Measurements from ENCODE around the gene PTPN23.

The PTPN23 gene

DNA sequence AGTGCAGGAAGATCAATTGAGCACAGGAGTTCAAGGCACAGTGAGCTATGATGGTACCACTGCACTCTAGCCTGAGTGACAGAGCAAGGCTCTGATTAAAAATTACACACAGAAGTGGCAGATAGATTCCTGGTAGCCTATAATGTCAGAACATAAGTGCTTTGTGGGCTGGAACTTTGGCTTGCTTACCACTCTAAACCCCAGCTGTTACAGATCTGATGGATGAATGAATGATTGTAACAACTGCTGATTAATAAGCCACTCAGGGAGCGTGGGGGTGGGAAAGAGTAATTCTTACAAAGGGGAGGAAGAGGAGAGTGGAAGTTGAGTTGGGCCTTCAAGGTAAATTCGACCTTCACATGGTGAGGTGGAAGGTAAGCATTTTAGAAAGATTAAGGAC, 40.9 kb upstream of the PTPN23 start:
- Histone ChIP-seq H3K79me1 (replicated peaks; ENCODE audit: low read length, poor library complexity, severe bottlenecking) (peaks cover 8% of the 10 kb centered on the region), H2AK5ac (ENCODE audit: low read length, severe bottlenecking) (no peak overlapping the region), H4K8ac (ENCODE audit: low read length) (no peak overlapping the region), H2BK5ac (ENCODE audit: low read depth, low read length, poor library complexity, severe bottlenecking) (no peak overlapping the region), H3K4ac (ENCODE audit: low read depth in 1 of 2, low read length in 2 of 2) (no peak overlapping the region), H3K14ac (ENCODE audit: low read length in 2 of 2) (no peak overlapping the region), H3K27me3 (ENCODE audit: control insufficient read depth in 1 of 2, insufficient read depth in 1 of 2, low read length in 2 of 2) (no peaks in the 10 kb centered on the region), H3K23ac (ENCODE audit: low read length in 2 of 2) (no peak overlapping the region), H3K4me1 (ENCODE audit: control insufficient read depth, insufficient read depth, low read depth, low read length) (no peaks in the 10 kb centered on the region), H3K27ac (ENCODE audit: low read length, poor library complexity, severe bottlenecking) (no peak overlapping the region), H3K9ac (ENCODE audit: low read length) (no peak overlapping the region), H2BK120ac (ENCODE audit: low read depth, low read length) (no peak overlapping the region), H3K36me3 (ENCODE audit: control insufficient read depth in 1 of 2, insufficient read depth in 2 of 2, low read depth in 1 of 2, low read length in 2 of 2) (peaks cover 61 to 91% of the 10 kb centered on the region in 2 experiments), H2BK15ac (ENCODE audit: low read depth, poor library complexity, severe bottlenecking) (no peak overlapping the region), H3K9me3 (ENCODE audit: control insufficient read depth, low read length) (no peaks in the 10 kb centered on the region), H3K4me2 (ENCODE audit: low read length, poor library complexity, severe bottlenecking) (no peak overlapping the region), H2BK12ac (ENCODE audit: low read length in 2 of 2) (no peak overlapping the region), H4K91ac (ENCODE audit: low read length) (no peak overlapping the region), H3K4me3 (ENCODE audit: insufficient read depth in 1 of 2, low read depth in 1 of 2, low read length in 2 of 2) (no peak overlapping the region), H2AFZ (ENCODE audit: low read depth, low read length) (no peak overlapping the region), H3K18ac (ENCODE audit: low read depth in 1 of 2, low read length in 2 of 2) (no peak overlapping the region)
- no peak for DNase-seq
- 98% methylated on average over 2 of the region's 2 CpGs for WGBS

GRCh38 chr3:47340866-47341265, 40.0 kb upstream of the PTPN23 start:
- H3K18ac ChIP-seq (ENCODE audit: low read depth in 1 of 2, low read length in 2 of 2), result no peak overlapping the region
- no peak overlapping the region for H2BK15ac ChIP-seq (ENCODE audit: low read depth, poor library complexity, severe bottlenecking)
- no peak overlapping the region for H2BK120ac ChIP-seq (ENCODE audit: low read depth, low read length)
- H3K27ac ChIP-seq (ENCODE audit: low read length, poor library complexity, severe bottlenecking), result no peak overlapping the region
- H3K14ac ChIP-seq (ENCODE audit: low read length in 2 of 2), result no peak overlapping the region
- no peak overlapping the region for H3K4me2 ChIP-seq (ENCODE audit: low read length, poor library complexity, severe bottlenecking)
- no peak overlapping the region for H4K8ac ChIP-seq (ENCODE audit: low read length)
- H2BK5ac ChIP-seq (ENCODE audit: low read depth, low read length, poor library complexity, severe bottlenecking), result no peak overlapping the region
- 70% methylated on average over 1 of the region's 2 CpGs for WGBS
- no peak overlapping the region for H3K23ac ChIP-seq (ENCODE audit: low read length in 2 of 2)
- H4K91ac ChIP-seq (ENCODE audit: low read length), result no peak overlapping the region
- H3K79me1 ChIP-seq (replicated peaks; ENCODE audit: low read length, poor library complexity, severe bottlenecking), result peaks cover 8% of the 10 kb centered on the region
- H2AFZ ChIP-seq (ENCODE audit: low read depth, low read length), result no peak overlapping the region
- H3K36me3 ChIP-seq (ENCODE audit: control insufficient read depth in 1 of 2, insufficient read depth in 2 of 2, low read depth in 1 of 2, low read length in 2 of 2), result peaks cover 65 to 92% of the 10 kb centered on the region in 2 experiments
- H2AK5ac ChIP-seq (ENCODE audit: low read length, severe bottlenecking), result no peak overlapping the region
- H3K9me3 ChIP-seq (ENCODE audit: control insufficient read depth, low read length), result no peaks in the 10 kb centered on the region
- H3K4me3 ChIP-seq (ENCODE audit: insufficient read depth in 1 of 2, low read depth in 1 of 2, low read length in 2 of 2), result no peak overlapping the region
- H3K27me3 ChIP-seq (ENCODE audit: control insufficient read depth in 1 of 2, insufficient read depth in 1 of 2, low read length in 2 of 2), result no peaks in the 10 kb centered on the region
- H3K4ac ChIP-seq (ENCODE audit: low read depth in 1 of 2, low read length in 2 of 2), result no peak overlapping the region
- no peaks in the 10 kb centered on the region for H3K4me1 ChIP-seq (ENCODE audit: control insufficient read depth, insufficient read depth, low read depth, low read length)
- H2BK12ac ChIP-seq (ENCODE audit: low read length in 2 of 2), result no peak overlapping the region
- no peak overlapping the region for H3K9ac ChIP-seq (ENCODE audit: low read length)
- DNase-seq, result no peak

DNA sequence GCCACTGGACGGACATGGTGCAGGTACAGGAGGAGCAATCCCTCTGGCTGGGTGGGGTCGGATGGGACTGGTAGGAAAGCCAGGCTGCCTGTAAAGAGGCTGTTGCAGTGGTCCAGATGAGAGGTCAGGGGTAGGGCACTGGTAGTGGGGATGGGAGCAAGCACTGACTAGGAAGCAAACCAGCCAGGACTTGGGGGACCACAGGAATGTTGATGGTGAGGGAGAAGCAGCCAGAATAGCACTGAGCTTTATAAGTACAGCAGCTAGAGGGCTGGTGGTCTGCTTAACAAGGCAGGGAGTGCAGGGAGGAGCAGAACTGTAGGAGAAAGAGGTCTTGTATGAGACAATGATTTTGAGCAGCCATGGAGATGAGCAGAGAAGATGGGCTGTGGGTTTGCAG, 38.7 kb upstream of the PTPN23 start:
- WGBS, result 97% methylated on average over 2 of the region's 2 CpGs
- Histone ChIP-seq H3K4me2 (ENCODE audit: low read length, poor library complexity, severe bottlenecking) (no peak overlapping the region), H3K18ac (ENCODE audit: low read depth in 1 of 2, low read length in 2 of 2) (no peak overlapping the region), H3K79me1 (replicated peaks; ENCODE audit: low read length, poor library complexity, severe bottlenecking) (peaks cover 8% of the 10 kb centered on the region), H4K91ac (ENCODE audit: low read length) (no peak overlapping the region), H2BK5ac (ENCODE audit: low read depth, low read length, poor library complexity, severe bottlenecking) (no peak overlapping the region), H3K9me3 (ENCODE audit: control insufficient read depth, low read length) (no peaks in the 10 kb centered on the region), H3K23ac (ENCODE audit: low read length in 2 of 2) (no peak overlapping the region), H2AK5ac (ENCODE audit: low read length, severe bottlenecking) (no peak overlapping the region), H3K4me1 (ENCODE audit: control insufficient read depth, insufficient read depth, low read depth, low read length) (peaks cover 1% of the 10 kb centered on the region), H3K27ac (ENCODE audit: low read length, poor library complexity, severe bottlenecking) (no peak overlapping the region), H3K36me3 (ENCODE audit: control insufficient read depth in 1 of 2, insufficient read depth in 2 of 2, low read depth in 1 of 2, low read length in 2 of 2) (peaks cover 58 to 85% of the 10 kb centered on the region in 2 experiments), H3K14ac (ENCODE audit: low read length in 2 of 2) (no peak overlapping the region), H3K27me3 (ENCODE audit: control insufficient read depth in 1 of 2, insufficient read depth in 1 of 2, low read length in 2 of 2) (no peaks in the 10 kb centered on the region), H2BK15ac (ENCODE audit: low read depth, poor library complexity, severe bottlenecking) (no peak overlapping the region), H2BK12ac (ENCODE audit: low read length in 2 of 2) (no peak overlapping the region), H3K9ac (ENCODE audit: low read length) (no peak overlapping the region), H4K8ac (ENCODE audit: low read length) (no peak overlapping the region), H2BK120ac (ENCODE audit: low read depth, low read length) (no peak overlapping the region), H3K4ac (ENCODE audit: low read depth in 1 of 2, low read length in 2 of 2) (no peak overlapping the region), H3K4me3 (ENCODE audit: insufficient read depth in 1 of 2, low read depth in 1 of 2, low read length in 2 of 2) (no peak overlapping the region), H2AFZ (ENCODE audit: low read depth, low read length) (no peak overlapping the region)
- no peak for DNase-seq

- Histone ChIP-seq H3K4me3 (ENCODE audit: insufficient read depth in 1 of 2, low read depth in 1 of 2, low read length in 2 of 2) (no peak overlapping the region), H4K91ac (ENCODE audit: low read length) (no peak overlapping the region), H3K4me1 (ENCODE audit: control insufficient read depth, insufficient read depth, low read depth, low read length) (peaks cover 1% of the 10 kb centered on the region), H3K14ac (ENCODE audit: low read length in 2 of 2) (no peak overlapping the region), H2BK120ac (ENCODE audit: low read depth, low read length) (no peak overlapping the region), H3K23ac (ENCODE audit: low read length in 2 of 2) (no peak overlapping the region), H3K4ac (ENCODE audit: low read depth in 1 of 2, low read length in 2 of 2) (no peak overlapping the region), H2AFZ (ENCODE audit: low read depth, low read length) (no peak overlapping the region), H3K36me3 (ENCODE audit: control insufficient read depth in 1 of 2, insufficient read depth in 2 of 2, low read depth in 1 of 2, low read length in 2 of 2) (peaks cover 51 to 78% of the 10 kb centered on the region in 2 experiments), H3K27ac (ENCODE audit: low read length, poor library complexity, severe bottlenecking) (no peak overlapping the region), H2BK15ac (ENCODE audit: low read depth, poor library complexity, severe bottlenecking) (no peak overlapping the region), H4K8ac (ENCODE audit: low read length) (no peak overlapping the region), H3K27me3 (ENCODE audit: control insufficient read depth in 1 of 2, insufficient read depth in 1 of 2, low read length in 2 of 2) (no peaks in the 10 kb centered on the region), H3K79me1 (replicated peaks; ENCODE audit: low read length, poor library complexity, severe bottlenecking) (peaks cover 7% of the 10 kb centered on the region), H3K9ac (ENCODE audit: low read length) (no peak overlapping the region), H2BK12ac (ENCODE audit: low read length in 2 of 2) (no peak overlapping the region), H3K4me2 (ENCODE audit: low read length, poor library complexity, severe bottlenecking) (no peak overlapping the region), H2AK5ac (ENCODE audit: low read length, severe bottlenecking) (no peak overlapping the region), H2BK5ac (ENCODE audit: low read depth, low read length, poor library complexity, severe bottlenecking) (no peak overlapping the region), H3K18ac (ENCODE audit: low read depth in 1 of 2, low read length in 2 of 2) (no peak overlapping the region), H3K9me3 (ENCODE audit: control insufficient read depth, low read length) (no peaks in the 10 kb centered on the region)
- no peak for DNase-seq
Observed at GRCh38 chr3:47342812-47343211, 38.0 kb upstream of the PTPN23 start.

All from mesenchymal stem cell (in vitro differentiated cells and primary cell).